Uterus (tissue), 4 donors: ENCODE results near the gene SEC61G. TPM values are rescaled to one million over a fixed set of nuclear protein-coding genes. Genes with fewer than 3 reads are reported as not detected.

Experiments
- DNase-seq, 2 donors: peaks; one replicate each; pipeline ENCODE4 v3.0.0-alpha.2; 2019 to 2020
- H3K27ac ChIP-seq, 2 donors: fragments of 200-600 bp; sonication (generic); 1 replicate in 1 of 2; 2 replicates in 1 of 2; pipeline ENCODE4 v1.5.1; 2016 to 2018
- H3K27me3 ChIP-seq, 2 donors: fragments of 200-600 bp; sonication (generic); one replicate each; pipeline ENCODE4 v1.5.1; 2018 to 2019; ENCODE audit warnings: control low read depth in 1 of 2
- H3K36me3 ChIP-seq, 2 donors: fragments of 200-600 bp; sonication (generic); one replicate each; pipeline ENCODE4 v1.5.1; 2019; ENCODE audit warnings: control low read depth in 1 of 2
- H3K4me1 ChIP-seq, 2 donors: fragments of 200-600 bp; sonication (generic); one replicate each; pipeline ENCODE4 v1.5.1; 2018 to 2019; ENCODE audit warnings: control low read depth in 1 of 2
- H3K4me3 ChIP-seq, 2 donors: fragments of 200-600 bp; sonication (generic); 1 replicate in 1 of 2; 2 replicates in 1 of 2; pipeline ENCODE4 v1.5.1; 2018 to 2019; ENCODE audit warnings: mild to moderate bottlenecking in 1 of 2
- H3K9me3 ChIP-seq, 2 donors: fragments of 200-600 bp; sonication (generic); one replicate each; pipeline ENCODE4 v1.5.1; 2019; ENCODE audit warnings: control low read depth in 1 of 2
- POLR2A ChIP-seq, 2 donors: fragments of 450-650 bp; IDR thresholded peaks; one replicate each; pipeline ENCODE4 v1.6.1; 2016; ENCODE audit warnings: antibody characterized with exemption in 2 of 2, mild to moderate bottlenecking in 1 of 2, moderate library complexity in 1 of 2
- intact Hi-C: fragments of 100-400 bp; cut with DNase I; formaldehyde crosslinking; loops from one replicate; pipeline ENCODE4 v1.15.1; 2023; ENCODE audit warnings: low total_unique reads
- total RNA-seq, 4 donors: library from RNA; depleted of rRNA in 3 of 4; stranded (reverse); fragments of >200 nt in 3 of 4; gene quantifications; one replicate each; pipeline versions ENCODE4 v1.1.0 to v1.2.4, GENCODE V29; 2014 to 2023
- TF ChIP-seq, protein P1 (sequence below), 4 experiments: fragments of 200-600 bp in 2 of 4; fragments of 450-650 bp in 2 of 4; sonication (generic) in 2 of 4; IDR thresholded peaks; one replicate each; pipeline ENCODE4 v1.5.1; 2016 to 2019; ENCODE audit warnings: antibody characterized with exemption in 4 of 4, mild to moderate bottlenecking in 2 of 4, moderate library complexity in 1 of 4
- donor health status: DM: yes; HTN: yes; CAD: no.

SEC61G gene
- total RNA-seq, 4 donors from 2014 or later = 52.7 to 530 (median 401) TPM

DNA sequence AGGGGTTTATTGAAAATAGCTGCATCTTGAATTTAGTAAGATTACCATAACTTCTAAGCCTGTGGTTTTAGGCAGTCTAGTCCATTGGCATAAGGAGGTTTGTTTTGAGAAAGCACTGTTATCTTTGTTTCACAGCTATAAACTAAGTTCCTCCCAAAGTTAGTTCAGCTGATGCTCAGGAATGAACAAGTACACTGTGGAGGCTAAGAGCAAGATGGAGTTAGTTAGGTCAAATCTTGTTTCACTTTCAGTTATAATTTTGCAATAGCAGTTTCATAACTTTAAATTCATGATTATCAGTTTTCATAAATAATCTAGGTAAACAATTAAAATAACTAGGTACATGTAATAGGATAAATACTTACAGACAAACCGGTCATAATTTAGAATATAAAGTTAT lies 15.4 kb downstream of the SEC61G start:
- Histone ChIP-seq H3K27me3 (no peaks in the 10 kb centered on the region), H3K27ac (no peak overlapping the region), H3K4me3 (no peak overlapping the region), H3K4me1 (no peaks in the 10 kb centered on the region), H3K36me3 (no peaks in the 10 kb centered on the region), H3K9me3 (no peaks in the 10 kb centered on the region)
- DNase-seq = no peak
- TF ChIP-seq POLR2A (IDR thresholded peaks at IDR 0.05) = no peak
- TF ChIP-seq, protein P1, sequence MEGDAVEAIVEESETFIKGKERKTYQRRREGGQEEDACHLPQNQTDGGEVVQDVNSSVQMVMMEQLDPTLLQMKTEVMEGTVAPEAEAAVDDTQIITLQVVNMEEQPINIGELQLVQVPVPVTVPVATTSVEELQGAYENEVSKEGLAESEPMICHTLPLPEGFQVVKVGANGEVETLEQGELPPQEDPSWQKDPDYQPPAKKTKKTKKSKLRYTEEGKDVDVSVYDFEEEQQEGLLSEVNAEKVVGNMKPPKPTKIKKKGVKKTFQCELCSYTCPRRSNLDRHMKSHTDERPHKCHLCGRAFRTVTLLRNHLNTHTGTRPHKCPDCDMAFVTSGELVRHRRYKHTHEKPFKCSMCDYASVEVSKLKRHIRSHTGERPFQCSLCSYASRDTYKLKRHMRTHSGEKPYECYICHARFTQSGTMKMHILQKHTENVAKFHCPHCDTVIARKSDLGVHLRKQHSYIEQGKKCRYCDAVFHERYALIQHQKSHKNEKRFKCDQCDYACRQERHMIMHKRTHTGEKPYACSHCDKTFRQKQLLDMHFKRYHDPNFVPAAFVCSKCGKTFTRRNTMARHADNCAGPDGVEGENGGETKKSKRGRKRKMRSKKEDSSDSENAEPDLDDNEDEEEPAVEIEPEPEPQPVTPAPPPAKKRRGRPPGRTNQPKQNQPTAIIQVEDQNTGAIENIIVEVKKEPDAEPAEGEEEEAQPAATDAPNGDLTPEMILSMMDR (IDR thresholded peaks at IDR 0.05) = no peak
- intact Hi-C loops = no loop called here

DNA sequence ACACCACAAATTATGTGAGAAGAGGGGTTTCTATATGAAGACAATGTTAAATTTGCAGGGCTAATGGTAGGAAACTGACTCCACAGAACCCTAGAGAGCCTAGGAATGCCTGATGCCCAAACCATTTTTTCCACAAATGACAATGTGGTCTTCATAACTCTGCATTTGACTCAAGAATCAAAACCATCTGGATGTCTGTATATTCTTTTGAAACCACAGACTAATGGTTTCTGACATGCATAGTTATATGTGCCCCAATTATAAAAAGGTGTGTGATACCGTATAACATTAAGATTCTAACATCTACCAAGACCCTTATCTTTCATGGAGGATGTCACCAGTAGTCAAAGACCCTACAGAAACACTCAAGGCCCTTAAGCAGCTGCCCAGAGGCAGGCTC lies 20.3 kb downstream of the SEC61G start:
- Histone ChIP-seq H3K27ac (no peak overlapping the region), H3K9me3 (no peaks in the 10 kb centered on the region), H3K4me1 (no peaks in the 10 kb centered on the region), H3K27me3 (no peaks in the 10 kb centered on the region), H3K36me3 (no peaks in the 10 kb centered on the region), H3K4me3 (no peak overlapping the region)
- TF ChIP-seq POLR2A (IDR thresholded peaks at IDR 0.05) = no peak
- TF ChIP-seq, protein P1 (IDR thresholded peaks at IDR 0.05) = no peak
- intact Hi-C loops = no loop called here
- no peak for DNase-seq

DNA sequence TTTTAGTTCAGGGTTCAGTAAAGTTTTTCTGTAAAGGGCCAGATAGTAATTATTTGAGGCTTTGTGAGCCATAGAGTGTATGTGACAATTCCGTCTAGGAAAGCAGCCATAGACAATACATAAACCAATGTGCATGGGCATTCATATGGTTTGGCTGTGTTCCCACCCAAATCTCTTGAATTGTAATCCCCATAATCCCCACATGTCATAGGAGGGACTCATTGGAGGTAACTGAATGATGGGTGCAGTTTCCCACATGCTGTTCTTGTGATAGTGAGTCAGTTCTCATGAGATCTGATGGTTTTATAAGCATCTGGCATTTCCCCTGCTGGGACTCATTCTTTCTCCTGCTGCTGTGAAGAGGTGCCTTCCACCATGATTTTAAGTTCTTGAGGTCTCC lies 29.9 kb downstream of the SEC61G start:
- intact Hi-C loops = no loop called here
- no peak for DNase-seq
- Histone ChIP-seq H3K9me3 (no peaks in the 10 kb centered on the region), H3K4me3 (no peak overlapping the region), H3K27me3 (no peaks in the 10 kb centered on the region), H3K27ac (no peak overlapping the region), H3K36me3 (no peaks in the 10 kb centered on the region), H3K4me1 (no peaks in the 10 kb centered on the region)
- no peak for TF ChIP-seq POLR2A (IDR thresholded peaks at IDR 0.05)
- TF ChIP-seq, protein P1 (IDR thresholded peaks at IDR 0.05) = no peak

DNA sequence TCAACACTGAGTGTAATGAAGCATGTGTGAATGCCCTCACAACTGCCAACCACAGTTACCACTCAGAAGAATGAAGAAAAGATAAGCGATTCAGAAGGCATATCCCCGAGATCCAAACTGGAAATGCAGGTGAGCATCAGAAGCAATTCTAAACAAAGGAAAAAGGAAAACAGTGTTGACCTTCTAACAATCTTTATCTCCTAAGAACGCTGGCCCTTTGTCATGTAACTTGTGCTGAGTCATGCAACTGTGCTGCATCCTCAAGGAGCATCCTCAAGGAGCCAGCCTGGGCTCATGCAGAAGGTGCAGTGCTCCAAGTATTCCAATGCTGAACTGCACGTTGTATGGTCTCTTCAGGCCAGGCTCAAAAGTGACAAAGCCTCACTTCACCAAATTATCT lies 30.6 kb downstream of the SEC61G start:
- H3K4me1 ChIP-seq = no peaks in the 10 kb centered on the region
- no peak for TF ChIP-seq POLR2A (IDR thresholded peaks at IDR 0.05)
- TF ChIP-seq, protein P1 (IDR thresholded peaks at IDR 0.05) = no peak
- DNase-seq = no peak
- no peak overlapping the region for H3K27ac ChIP-seq
- no peaks in the 10 kb centered on the region for H3K27me3 ChIP-seq
- no peak overlapping the region for H3K4me3 ChIP-seq
- intact Hi-C loops = no loop called here
- H3K36me3 ChIP-seq = no peaks in the 10 kb centered on the region
- H3K9me3 ChIP-seq = no peaks in the 10 kb centered on the region

DNA sequence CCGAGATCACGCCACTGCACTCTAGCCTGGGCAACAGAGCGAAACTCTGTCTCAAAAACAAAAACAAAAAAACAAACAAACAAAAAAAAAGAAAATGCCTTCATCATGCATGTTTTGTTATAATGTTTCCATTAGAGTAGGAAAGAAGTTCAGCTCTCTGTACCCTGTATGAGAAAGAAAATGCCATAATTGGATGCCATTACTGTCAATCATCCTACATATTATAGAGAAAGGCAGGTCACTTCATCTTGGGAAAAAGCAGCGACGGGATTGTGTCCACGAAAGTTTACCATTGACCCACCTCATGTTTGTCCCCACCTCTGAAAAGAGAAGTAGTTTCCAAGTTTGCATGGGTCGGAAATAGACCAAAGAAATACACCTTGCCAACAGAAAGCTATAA lies 33.8 kb downstream of the SEC61G start:
- intact Hi-C loops = no loop called here
- TF ChIP-seq, protein P1 (IDR thresholded peaks at IDR 0.05) = no peak
- TF ChIP-seq POLR2A (IDR thresholded peaks at IDR 0.05) = no peak
- H3K27me3 ChIP-seq = no peaks in the 10 kb centered on the region
- no peak overlapping the region for H3K27ac ChIP-seq
- H3K4me1 ChIP-seq = no peaks in the 10 kb centered on the region
- no peaks in the 10 kb centered on the region for H3K36me3 ChIP-seq
- no peak overlapping the region for H3K4me3 ChIP-seq
- DNase-seq = no peak
- no peaks in the 10 kb centered on the region for H3K9me3 ChIP-seq
